Measurements from ENCODE around the gene BEND4.

BEND4 gene

GRCh38 chr4:42123071-42123644 is 29.3 kb downstream of the BEND4 start:
- Histone ChIP-seq H3K27ac (ENCODE audit: low read length) (no peak overlapping the region), H3K36me3 (replicated peaks; ENCODE audit: insufficient read depth, low read length) (no peaks in the 10 kb centered on the region)
- TF ChIP-seq EZH2 (optimal IDR thresholded peaks at IDR 0.05; ENCODE audit: low read depth, low read length) (no peak), CTCF (IDR thresholded peaks at IDR 0.05; ENCODE audit: low read length) (no peak), EZH2phosphoT487 (IDR thresholded peaks at IDR 0.05; ENCODE audit: low read length) (no peak)

GRCh38 chr4:42122237-42122636 is 30.2 kb downstream of the BEND4 start:
- H3K4me1 ChIP-seq (ENCODE audit: low read length): no peaks in the 10 kb centered on the region
- H3K27ac ChIP-seq (ENCODE audit: low read length): no peak overlapping the region
- H3K9me3 ChIP-seq (replicated peaks; ENCODE audit: insufficient read depth, low read length): no peaks in the 10 kb centered on the region
- H3K36me3 ChIP-seq (replicated peaks; ENCODE audit: insufficient read depth, low read length): no peaks in the 10 kb centered on the region
- no peak overlapping the region for H3K4me2 ChIP-seq (ENCODE audit: low read depth, low read length)
- no peak overlapping the region for H3K4me3 ChIP-seq (ENCODE audit: low read length)
- no peaks in the 10 kb centered on the region for H4K20me1 ChIP-seq (ENCODE audit: insufficient read depth, low read length)
- no peaks in the 10 kb centered on the region for H3F3A ChIP-seq (ENCODE audit: insufficient read depth, low read length)
- H3K79me2 ChIP-seq (ENCODE audit: low read length): no peaks in the 10 kb centered on the region
- no peak overlapping the region for H3K9ac ChIP-seq (ENCODE audit: low read length)
- DNase-seq: no peak
- no peaks in the 10 kb centered on the region for H3K9me2 ChIP-seq (replicated peaks; ENCODE audit: insufficient read depth, low read length)
- H3K27me3 ChIP-seq (replicated peaks; ENCODE audit: insufficient read depth, low read length): no peaks in the 10 kb centered on the region
- TF ChIP-seq EZH2phosphoT487 (IDR thresholded peaks at IDR 0.05; ENCODE audit: low read length) (no peak), EZH2 (optimal IDR thresholded peaks at IDR 0.05; ENCODE audit: low read depth, low read length) (no peak), CTCF (IDR thresholded peaks at IDR 0.05; ENCODE audit: low read length) (no peak)
- no peak overlapping the region for H2AFZ ChIP-seq (ENCODE audit: low read length)

More at GRCh38 chr4:42123071-42123644, 29.3 kb downstream of the BEND4 start:
- no peak for DNase-seq
- Histone ChIP-seq H2AFZ (ENCODE audit: low read length) (no peak overlapping the region), H3K79me2 (ENCODE audit: low read length) (no peaks in the 10 kb centered on the region; the same call in 1 of the 2 replicates), H3K9ac (ENCODE audit: low read length) (no peak overlapping the region), H3K4me1 (ENCODE audit: low read length) (no peaks in the 10 kb centered on the region), H3K9me3 (replicated peaks; ENCODE audit: insufficient read depth, low read length) (no peaks in the 10 kb centered on the region), H4K20me1 (ENCODE audit: insufficient read depth, low read length) (no peaks in the 10 kb centered on the region), H3K27me3 (replicated peaks; ENCODE audit: insufficient read depth, low read length) (no peaks in the 10 kb centered on the region), H3F3A (ENCODE audit: insufficient read depth, low read length) (no peaks in the 10 kb centered on the region), H3K4me3 (ENCODE audit: low read length) (no peak overlapping the region), H3K9me2 (replicated peaks; ENCODE audit: insufficient read depth, low read length) (no peaks in the 10 kb centered on the region), H3K4me2 (ENCODE audit: low read depth, low read length) (no peak overlapping the region)

DNA sequence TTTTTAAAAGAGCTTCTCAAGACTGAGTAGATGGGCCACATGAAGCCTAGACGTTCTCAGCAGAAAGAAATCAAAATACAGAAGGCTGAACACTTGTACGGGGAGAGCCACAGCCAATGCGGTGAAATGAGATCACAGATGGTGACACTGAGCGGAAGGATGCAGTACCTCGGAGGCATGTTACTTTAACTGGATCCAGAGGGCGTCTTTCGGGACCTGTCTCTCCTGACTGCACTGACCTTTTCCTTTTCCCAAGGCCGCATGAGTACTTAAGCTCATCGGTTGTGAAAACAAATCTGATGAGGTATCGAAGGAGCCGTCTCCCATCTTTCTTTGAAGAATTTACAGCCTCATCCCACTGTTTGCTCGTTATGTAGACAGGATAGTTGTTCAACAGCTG is 32.6 kb downstream of the BEND4 start:
- no peak overlapping the region for H3K4me3 ChIP-seq (ENCODE audit: low read length)
- H3K79me2 ChIP-seq (ENCODE audit: low read length): no peaks in the 10 kb centered on the region
- no peak overlapping the region for H2AFZ ChIP-seq (ENCODE audit: low read length)
- TF ChIP-seq EZH2 (optimal IDR thresholded peaks at IDR 0.05; ENCODE audit: low read depth, low read length): no peak
- TF ChIP-seq EZH2phosphoT487 (IDR thresholded peaks at IDR 0.05; ENCODE audit: low read length): no peak
- no peak for TF ChIP-seq CTCF (IDR thresholded peaks at IDR 0.05; ENCODE audit: low read length)
- no peaks in the 10 kb centered on the region for H3K4me1 ChIP-seq (ENCODE audit: low read length)
- no peaks in the 10 kb centered on the region for H3K27me3 ChIP-seq (replicated peaks; ENCODE audit: insufficient read depth, low read length)
- H3K9ac ChIP-seq (ENCODE audit: low read length): no peak overlapping the region
- H3K36me3 ChIP-seq (replicated peaks; ENCODE audit: insufficient read depth, low read length): no peaks in the 10 kb centered on the region
- no peak overlapping the region for H3K4me2 ChIP-seq (ENCODE audit: low read depth, low read length)
- H3K27ac ChIP-seq (ENCODE audit: low read length): no peak overlapping the region
- no peaks in the 10 kb centered on the region for H3K9me2 ChIP-seq (replicated peaks; ENCODE audit: insufficient read depth, low read length)
- no peak for DNase-seq
- H3K9me3 ChIP-seq (replicated peaks; ENCODE audit: insufficient read depth, low read length): no peaks in the 10 kb centered on the region
- H4K20me1 ChIP-seq (ENCODE audit: insufficient read depth, low read length): no peaks in the 10 kb centered on the region
- H3F3A ChIP-seq (ENCODE audit: insufficient read depth, low read length): no peaks in the 10 kb centered on the region

All from MM.1S (cell line).